Osteoblast (primary cell): Measurements from ENCODE around the gene CEP68. TPM values are rescaled to one million over a fixed set of nuclear protein-coding genes. Genes with fewer than 3 reads are reported as not detected.

Experiments
- DNase-seq: peaks from one replicate; pipeline ENCODE4 v3.0.0; 2011; ENCODE audit warnings: low spot score, mixed read lengths; ENCODE audit not compliant: insufficient read length; ENCODE audit errors: missing footprints
- H2AFZ ChIP-seq: 2 replicates; pipeline ENCODE4 v1.6.0; 2011; ENCODE audit warnings: mild to moderate bottlenecking, low read length
- H3K27ac ChIP-seq: 2 replicates; pipeline ENCODE4 v1.5.1; 2011; ENCODE audit warnings: mild to moderate bottlenecking, low read depth, low read length, moderate library complexity
- H3K27me3 ChIP-seq: 2 replicates; pipeline ENCODE4 v1.6.0; 2012; ENCODE audit warnings: mild to moderate bottlenecking, control low read depth, inconsistent platforms, low read length, moderate library complexity; ENCODE audit not compliant: insufficient read depth
- H3K36me3 ChIP-seq: 2 replicates; pipeline ENCODE4 v1.5.1; 2011; ENCODE audit warnings: mild to moderate bottlenecking, low read length, control low read depth, moderate library complexity; ENCODE audit not compliant: insufficient read depth
- H3K4me1 ChIP-seq: 2 replicates; pipeline ENCODE4 v1.5.1; 2011; ENCODE audit warnings: mild to moderate bottlenecking, low read length, control low read depth, moderate library complexity; ENCODE audit not compliant: insufficient read depth
- H3K4me2 ChIP-seq: 2 replicates; pipeline ENCODE4 v1.6.0; 2011; ENCODE audit warnings: mild to moderate bottlenecking, low read length; ENCODE audit not compliant: insufficient read depth
- H3K4me3 ChIP-seq: fragments of 200-600 bp; sonication (generic); 3 replicates; pipeline ENCODE4 v1.5.1; 2012; ENCODE audit warnings: mild to moderate bottlenecking, low read length, inconsistent platforms; ENCODE audit not compliant: insufficient read depth
- H3K79me2 ChIP-seq: 2 replicates; pipeline ENCODE4 v1.6.0; 2012; ENCODE audit warnings: mild to moderate bottlenecking, low read length, control low read depth, inconsistent platforms; ENCODE audit not compliant: insufficient read depth
- H3K9me3 ChIP-seq: 2 replicates; pipeline ENCODE4 v1.5.1; 2011; ENCODE audit warnings: low read depth, low read length, control low read depth
- H4K20me1 ChIP-seq: 2 replicates; pipeline ENCODE4 v1.6.0; 2012; ENCODE audit warnings: mild to moderate bottlenecking, low read length, control low read depth; ENCODE audit not compliant: insufficient read depth
- total RNA-seq: library from RNA; depleted of rRNA; stranded (reverse); fragments of >200 nt; gene quantifications from 2 replicates; pipeline ENCODE4 v1.2.3, GENCODE V29; 2012
- TF ChIP-seq, protein P1 (sequence below): IDR thresholded peaks from 2 replicates; pipeline ENCODE4 v1.5.1; 2011; ENCODE audit warnings: mild to moderate bottlenecking, low read depth, low read length, moderate library complexity; ENCODE audit errors: extremely low read depth

CEP68 gene
- total RNA-seq, 1 donor: 14.5 TPM

DNA sequence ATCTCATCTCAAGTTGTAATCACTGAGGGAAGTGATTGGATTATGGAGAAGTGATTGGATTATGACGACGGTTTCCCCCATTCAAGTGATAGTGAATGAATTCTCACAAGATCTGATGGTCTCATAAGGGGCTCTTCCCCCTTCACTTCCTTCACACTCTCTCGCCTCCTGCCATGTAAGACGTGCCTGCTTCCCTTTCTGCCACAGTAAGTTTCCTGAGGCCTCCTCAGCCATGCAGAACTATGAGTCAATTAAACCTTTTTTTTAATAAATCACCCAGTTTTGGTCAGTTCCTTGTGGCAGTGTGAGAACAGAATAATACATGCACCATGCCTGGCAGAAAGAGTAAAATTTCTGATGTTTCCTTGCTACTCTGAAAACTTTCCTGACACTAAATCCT is 36.6 kb downstream of the CEP68 start:
- Histone ChIP-seq H3K4me1 (peaks cover 5% of the 10 kb centered on the region), H3K4me3 (no peak overlapping the region), H3K27ac (no peak overlapping the region), H3K27me3 (no peaks in the 10 kb centered on the region), H3K36me3 (peaks cover 73% of the 10 kb centered on the region), H2AFZ (no peak overlapping the region), H4K20me1 (peaks cover 71% of the 10 kb centered on the region), H3K9me3 (no peaks in the 10 kb centered on the region), H3K79me2 (peaks cover 97% of the 10 kb centered on the region), H3K4me2 (no peak overlapping the region)
- DNase-seq: no peak
- TF ChIP-seq, protein P1, sequence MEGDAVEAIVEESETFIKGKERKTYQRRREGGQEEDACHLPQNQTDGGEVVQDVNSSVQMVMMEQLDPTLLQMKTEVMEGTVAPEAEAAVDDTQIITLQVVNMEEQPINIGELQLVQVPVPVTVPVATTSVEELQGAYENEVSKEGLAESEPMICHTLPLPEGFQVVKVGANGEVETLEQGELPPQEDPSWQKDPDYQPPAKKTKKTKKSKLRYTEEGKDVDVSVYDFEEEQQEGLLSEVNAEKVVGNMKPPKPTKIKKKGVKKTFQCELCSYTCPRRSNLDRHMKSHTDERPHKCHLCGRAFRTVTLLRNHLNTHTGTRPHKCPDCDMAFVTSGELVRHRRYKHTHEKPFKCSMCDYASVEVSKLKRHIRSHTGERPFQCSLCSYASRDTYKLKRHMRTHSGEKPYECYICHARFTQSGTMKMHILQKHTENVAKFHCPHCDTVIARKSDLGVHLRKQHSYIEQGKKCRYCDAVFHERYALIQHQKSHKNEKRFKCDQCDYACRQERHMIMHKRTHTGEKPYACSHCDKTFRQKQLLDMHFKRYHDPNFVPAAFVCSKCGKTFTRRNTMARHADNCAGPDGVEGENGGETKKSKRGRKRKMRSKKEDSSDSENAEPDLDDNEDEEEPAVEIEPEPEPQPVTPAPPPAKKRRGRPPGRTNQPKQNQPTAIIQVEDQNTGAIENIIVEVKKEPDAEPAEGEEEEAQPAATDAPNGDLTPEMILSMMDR: no peak

DNA sequence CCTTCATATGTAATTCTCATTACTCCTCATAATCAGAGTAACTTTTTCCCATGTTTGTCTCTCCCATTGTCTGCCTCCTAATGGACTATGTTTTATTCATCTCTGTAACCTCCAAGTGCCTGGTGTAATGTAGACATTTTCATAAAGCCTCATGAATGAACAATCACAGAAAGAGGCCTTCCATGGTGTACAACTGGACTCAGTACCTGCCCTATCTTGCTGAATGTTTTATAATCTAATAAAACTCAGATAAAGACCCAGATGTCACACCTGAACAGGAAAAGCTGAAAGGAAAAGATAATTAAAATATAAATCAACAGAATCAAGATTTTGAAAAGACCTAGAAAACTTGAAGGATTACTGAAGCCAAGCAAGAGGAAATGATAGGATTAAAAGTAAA is 37.0 kb downstream of the CEP68 start:
- Histone ChIP-seq H3K27me3 (no peaks in the 10 kb centered on the region), H3K4me2 (no peak overlapping the region), H3K79me2 (peaks cover 97% of the 10 kb centered on the region), H3K36me3 (peaks cover 74% of the 10 kb centered on the region), H3K4me3 (no peak overlapping the region), H2AFZ (no peak overlapping the region), H3K9me3 (no peaks in the 10 kb centered on the region), H4K20me1 (peaks cover 73% of the 10 kb centered on the region), H3K4me1 (peaks cover 5% of the 10 kb centered on the region), H3K27ac (no peak overlapping the region)
- DNase-seq: no peak
- TF ChIP-seq, protein P1: no peak

DNA sequence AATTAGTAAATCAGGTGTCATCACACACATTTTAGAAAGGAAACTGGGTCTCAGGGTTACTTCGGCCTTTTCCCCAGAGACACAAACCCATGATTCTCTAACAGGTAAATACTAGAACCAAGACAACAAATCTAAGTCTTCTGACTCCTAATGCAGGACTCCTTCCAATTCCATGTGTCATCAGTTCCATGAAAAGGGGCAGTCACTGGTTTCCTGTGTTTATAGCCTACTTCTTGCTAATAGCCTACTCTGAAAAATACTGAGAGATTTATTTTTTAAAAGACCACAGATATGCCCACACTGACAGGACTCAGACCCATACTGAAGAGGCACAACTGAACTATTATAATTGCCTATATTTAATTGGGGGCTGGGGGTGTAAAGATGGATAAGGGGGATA is 40.7 kb downstream of the CEP68 start:
- Histone ChIP-seq H3K36me3 (peaks cover 74% of the 10 kb centered on the region), H3K27ac (peak overlapping the region; percentile 23), H3K4me1 (peaks cover 5% of the 10 kb centered on the region), H3K79me2 (peaks cover 94% of the 10 kb centered on the region), H3K4me2 (no peak overlapping the region), H2AFZ (no peak overlapping the region), H3K27me3 (no peaks in the 10 kb centered on the region), H3K4me3 (no peak overlapping the region), H3K9me3 (no peaks in the 10 kb centered on the region), H4K20me1 (peaks cover 77% of the 10 kb centered on the region)
- peak; percentile 42 for DNase-seq
- TF ChIP-seq, protein P1: no peak

DNA sequence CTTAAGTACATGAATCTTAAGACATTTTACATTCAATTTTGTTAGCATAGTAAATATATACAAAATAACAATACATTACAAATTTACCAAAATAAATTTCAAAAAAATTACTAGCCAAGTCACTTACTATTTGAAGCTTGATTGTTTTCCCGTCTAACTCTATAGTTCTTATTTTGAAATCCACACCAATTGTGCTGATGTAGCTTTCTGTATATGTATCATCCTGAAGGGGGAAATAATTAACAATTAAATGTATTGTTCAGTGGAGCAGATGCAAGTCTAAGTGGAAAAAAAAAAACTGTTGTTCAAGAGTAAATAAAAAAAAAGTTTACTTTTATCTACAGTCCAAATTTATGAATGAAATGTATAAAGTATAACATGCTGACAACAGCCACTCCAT is 41.6 kb downstream of the CEP68 start:
- H4K20me1 ChIP-seq: peaks cover 79% of the 10 kb centered on the region
- H3K4me1 ChIP-seq: peaks cover 9% of the 10 kb centered on the region
- TF ChIP-seq, protein P1: no peak
- no peak overlapping the region for H3K4me2 ChIP-seq
- H3K27me3 ChIP-seq: no peaks in the 10 kb centered on the region
- H2AFZ ChIP-seq: no peak overlapping the region
- H3K4me3 ChIP-seq: no peak overlapping the region
- H3K9me3 ChIP-seq: no peaks in the 10 kb centered on the region
- DNase-seq: no peak
- peak overlapping the region; percentile 26 for H3K27ac ChIP-seq
- H3K36me3 ChIP-seq: peaks cover 74% of the 10 kb centered on the region
- H3K79me2 ChIP-seq: peaks cover 92% of the 10 kb centered on the region
